GM21447 (cell line): ENCODE results near the gene KRTAP1-5.
"Not testable (repeated sequence)": the region's sequence is repeated elsewhere in the genome, so short reads cannot be mapped to it uniquely, and the experiment has no call there.

Source experiments
- ATAC-seq: cut with Tn5 transposase; IDR thresholded peaks from one replicate; pipeline ENCODE4 v1.9.1; 2021; ENCODE audit not compliant: unreplicated experiment

The KRTAP1-5 gene

DNA sequence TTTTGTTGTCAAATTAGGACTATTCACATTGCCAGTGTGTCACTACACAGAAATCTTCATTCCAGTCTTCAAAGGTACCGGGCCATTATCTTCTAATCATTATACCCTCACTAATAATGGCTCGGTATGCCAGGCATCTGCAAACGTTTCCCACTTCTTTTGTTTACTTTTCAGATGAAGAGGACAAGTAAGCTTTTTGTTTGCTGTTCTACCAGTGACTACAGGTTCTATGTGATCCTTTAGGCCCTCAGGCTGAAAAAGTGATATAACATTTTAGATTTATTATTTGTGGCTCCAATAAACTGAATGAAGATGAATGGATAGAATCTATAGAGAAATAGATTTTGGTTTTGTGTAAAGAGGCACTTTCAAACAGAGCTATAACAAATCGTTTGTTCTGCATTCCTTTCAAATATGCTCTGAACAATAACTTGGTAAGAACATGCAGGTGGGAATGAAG, 17.7 kb downstream of the KRTAP1-5 start:
- no peak for ATAC-seq

DNA sequence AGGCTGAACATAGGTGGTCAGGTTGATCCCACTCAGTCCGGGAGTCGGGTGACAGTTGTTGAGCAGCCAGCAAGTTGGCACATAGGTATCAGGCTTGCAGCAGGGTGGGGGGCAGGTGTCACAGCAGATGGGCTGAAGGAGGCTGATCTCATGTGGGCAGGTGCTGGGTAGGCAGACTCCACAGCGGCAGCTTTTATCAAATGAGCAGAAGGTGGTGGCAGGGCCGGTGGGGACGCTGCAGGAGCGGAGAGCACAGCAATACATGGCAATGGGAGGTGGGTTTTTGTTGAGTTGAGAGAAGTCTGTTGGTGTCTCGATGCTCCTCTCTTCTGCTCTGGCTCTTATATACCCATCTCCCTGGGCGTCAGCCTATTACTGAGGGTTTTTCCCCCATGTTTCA, 18.2 kb downstream of the KRTAP1-5 start, which contains the start of gene KRTAP3-1:
Gene KRTAP3-1 (minus strand): TSS at position 318 of the 400 bp plus-strand sequence. CDS start 54 bp downstream, at position 264.
- ATAC-seq, result no peak

DNA sequence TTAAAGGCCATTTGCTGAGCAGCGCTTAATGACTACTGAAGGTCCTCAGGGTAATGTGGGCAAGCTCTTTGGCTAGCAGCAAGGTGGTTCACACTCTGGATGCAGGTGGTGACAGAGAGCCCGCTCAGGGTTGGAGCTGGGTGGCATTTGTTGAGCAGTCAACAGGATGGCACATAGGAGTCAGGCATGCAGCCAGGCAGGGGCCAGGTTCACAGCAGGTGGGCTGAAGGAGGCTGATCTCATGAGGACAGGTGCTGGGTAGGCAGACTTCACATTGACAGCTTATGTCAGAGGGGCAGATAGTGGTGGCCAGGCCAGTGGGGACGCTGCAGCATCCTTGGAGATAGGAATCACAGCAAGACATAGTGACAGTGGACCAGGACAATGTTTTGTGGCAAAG, 22.6 kb downstream of the KRTAP1-5 start:
- ATAC-seq, result no peak

- ATAC-seq, result no peak
Measured at GRCh38 chr17:41003926-41004325, 23.1 kb downstream of the KRTAP1-5 start.

- no peak for ATAC-seq
Measured at GRCh38 chr17:41002814-41003213, 24.2 kb downstream of the KRTAP1-5 start.

- no peak for ATAC-seq
Measured at GRCh38 chr17:41001795-41002194, 25.2 kb downstream of the KRTAP1-5 start.

GRCh38 chr17:40999563-40999962, 27.4 kb downstream of the KRTAP1-5 start, which contains the start of gene KRTAP3-2:
TSS of gene KRTAP3-2 (minus strand) at chr17:40999906. CDS start at chr17:40999853, 53 bp downstream.
- not testable (repeated sequence) for ATAC-seq

GRCh38 chr17:40997361-40997760, 29.6 kb downstream of the KRTAP1-5 start:
- no peak for ATAC-seq

- no peak for ATAC-seq
Measured at GRCh38 chr17:40996829-40997228, 30.2 kb downstream of the KRTAP1-5 start.

GRCh38 chr17:40995116-40995515, 31.9 kb downstream of the KRTAP1-5 start:
- no peak for ATAC-seq

- ATAC-seq, result no peak
Measured at GRCh38 chr17:40993839-40994238, 33.2 kb downstream of the KRTAP1-5 start, which contains the start of gene KRTAP3-3. TSS of gene KRTAP3-3 (minus strand) at chr17:40994164. CDS start at chr17:40994097, 67 bp downstream.

DNA sequence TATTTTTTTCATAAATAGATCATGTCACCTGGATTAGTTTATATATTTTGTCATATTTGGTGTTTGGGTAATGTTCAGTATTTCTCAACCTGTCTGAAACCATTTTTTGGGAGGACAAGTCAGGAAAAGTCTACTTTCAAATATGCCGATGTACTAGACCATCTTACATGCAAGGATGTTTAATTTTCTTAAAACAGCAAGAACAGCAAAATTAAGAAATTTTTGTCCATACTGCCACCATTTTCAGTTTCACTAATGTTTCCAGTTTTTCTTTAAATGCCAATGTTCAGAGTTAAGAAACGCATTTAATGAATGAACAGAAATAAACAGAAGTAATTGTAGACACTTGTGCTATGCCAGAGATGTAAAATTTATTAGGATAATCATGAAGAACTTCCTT, 33.9 kb downstream of the KRTAP1-5 start:
- no peak for ATAC-seq

DNA sequence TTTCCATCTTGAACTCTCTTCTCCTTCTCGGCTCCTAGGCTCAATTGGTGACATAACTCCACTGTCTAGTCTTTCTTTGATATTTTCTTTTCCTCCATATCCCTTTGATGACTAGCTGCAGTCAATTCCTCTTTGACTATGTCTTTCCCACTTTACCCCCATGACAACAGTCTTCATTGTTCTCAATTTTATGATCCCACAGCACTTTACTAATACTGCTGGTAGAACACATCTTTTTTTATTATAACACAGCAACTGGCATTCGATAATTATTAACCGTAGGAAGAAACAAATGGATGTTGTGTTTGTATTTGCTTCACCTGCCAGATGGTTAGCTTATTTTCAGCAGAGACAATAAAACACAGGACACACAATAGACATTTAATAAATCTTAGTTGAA, 34.3 kb downstream of the KRTAP1-5 start:
- ATAC-seq, result no peak

- ATAC-seq, result no peak
Measured at GRCh38 chr17:40986920-40987319, 40.1 kb downstream of the KRTAP1-5 start.

DNA sequence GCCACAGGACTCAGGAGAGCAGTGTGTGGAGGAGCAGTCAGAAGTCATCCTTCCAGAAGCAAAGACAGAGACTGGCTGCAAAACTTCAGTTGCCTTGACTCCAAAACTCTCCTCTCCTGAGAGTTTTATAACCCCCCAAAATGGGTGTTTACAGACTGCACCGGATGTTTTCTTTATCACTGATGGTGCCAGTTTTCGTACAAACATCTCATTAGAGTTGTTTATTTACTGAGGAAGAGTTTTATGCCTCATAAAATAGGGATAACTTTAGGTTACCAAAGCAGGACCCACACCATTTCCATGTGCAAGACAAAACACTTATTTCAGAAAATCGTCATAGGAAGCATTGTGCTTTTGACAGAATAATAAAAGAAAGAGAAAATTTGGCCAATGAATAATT, 42.8 kb downstream of the KRTAP1-5 start, which contains the start of gene KRT40:
Gene KRT40 (minus strand): TSS at position 101 of the 400 bp plus-strand sequence. CDS start 53 bp downstream, at position 48.
- ATAC-seq, result no peak

DNA sequence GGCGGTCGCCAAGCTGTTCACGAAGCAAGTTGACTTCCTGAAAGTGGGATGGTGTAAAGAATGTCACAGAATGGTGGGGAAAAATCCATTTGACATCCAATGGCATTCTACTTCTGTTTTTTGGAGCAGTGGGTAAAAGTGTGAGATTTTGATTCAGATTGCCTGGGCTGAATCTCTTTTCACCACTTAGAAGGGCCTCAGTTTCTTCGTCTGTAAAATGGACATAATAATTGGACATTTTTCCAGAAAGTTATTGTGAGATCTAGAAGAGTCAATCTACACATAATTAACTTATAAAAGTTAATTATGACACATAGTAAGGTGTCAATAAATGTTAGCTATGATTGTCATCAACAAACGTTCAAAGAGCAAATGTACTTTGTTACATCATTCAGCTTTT, 45.9 kb downstream of the KRTAP1-5 start:
- ATAC-seq, result no peak

DNA sequence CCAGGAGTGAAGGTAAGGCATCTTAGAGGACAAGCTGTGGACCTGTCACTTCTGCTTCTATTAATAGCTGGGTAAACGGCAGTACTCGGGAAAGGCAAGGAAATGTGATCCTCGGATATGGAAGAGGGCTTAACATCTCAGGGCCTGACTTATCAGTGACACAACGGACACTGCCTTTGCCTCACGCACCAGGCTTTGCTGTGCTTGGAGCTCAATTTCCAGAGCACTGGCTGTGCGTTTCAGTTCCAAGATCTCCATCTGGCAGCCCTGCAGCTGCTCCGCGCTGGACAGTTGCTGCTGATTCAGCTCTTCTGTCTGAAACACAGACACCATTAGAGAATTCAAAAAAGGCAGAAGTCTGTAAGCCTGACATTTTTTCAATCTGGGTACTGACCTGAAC, 46.4 kb downstream of the KRTAP1-5 start:
- no peak for ATAC-seq

DNA sequence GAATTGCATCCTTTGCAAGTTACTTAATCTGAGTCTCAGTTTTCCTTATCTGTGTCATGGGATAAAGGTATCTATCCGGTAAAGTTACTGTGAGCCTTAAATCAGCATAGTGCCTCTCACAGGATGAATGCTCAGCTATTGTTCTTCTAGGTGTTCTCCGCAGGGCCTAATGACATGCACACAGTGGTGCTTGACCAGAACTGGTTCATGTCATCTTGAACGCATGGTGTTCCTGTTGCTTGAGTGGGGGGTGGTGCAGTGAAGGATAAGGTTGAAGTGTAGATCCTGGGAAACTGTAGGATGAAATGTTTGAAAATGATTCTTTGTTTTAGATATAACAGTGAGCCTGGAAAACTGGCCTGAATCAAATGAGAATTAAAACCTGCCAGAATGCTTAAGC, 46.9 kb downstream of the KRTAP1-5 start:
- ATAC-seq, result no peak

- ATAC-seq, result no peak
Measured at GRCh38 chr17:40978575-40979151, 48.3 kb downstream of the KRTAP1-5 start.
